MM.1S (cell line): ENCODE data around the gene RBBP8.

ENCODE experiments used
- DNase-seq: peaks from one replicate; pipeline ENCODE4 v3.0.0-alpha.2; 2015
- H2AFZ ChIP-seq: fragments of 300-600 bp; sonication (generic); 2 replicates; pipeline ENCODE4 v1.6.0; 2016; ENCODE audit warnings: antibody characterized with exemption, low read length
- H3F3A ChIP-seq: fragments of 300-600 bp; sonication (generic); 2 replicates; pipeline ENCODE4 v1.6.1; 2016; ENCODE audit warnings: mild to moderate bottlenecking, antibody characterized with exemption, low read length, moderate library complexity, mixed read lengths; ENCODE audit not compliant: insufficient read depth
- H3K27ac ChIP-seq: fragments of 300-600 bp; sonication (generic); 2 replicates; pipeline ENCODE4 v1.5.1; 2016; ENCODE audit warnings: mild to moderate bottlenecking, low read length
- H3K27me3 ChIP-seq: fragments of 300-600 bp; sonication (generic); replicated peaks from 2 replicates; pipeline ENCODE4 v1.6.0; 2016; ENCODE audit warnings: low read length; ENCODE audit not compliant: insufficient read depth
- H3K36me3 ChIP-seq: fragments of 300-600 bp; sonication (generic); replicated peaks from 2 replicates; pipeline ENCODE4 v1.6.1; 2016; ENCODE audit warnings: mild to moderate bottlenecking, low read length, mixed read lengths; ENCODE audit not compliant: insufficient read depth
- H3K4me1 ChIP-seq: fragments of 300-600 bp; sonication (generic); 2 replicates; pipeline ENCODE4 v1.6.1; 2016; ENCODE audit warnings: low read length, mixed read lengths
- H3K4me2 ChIP-seq: fragments of 300-600 bp; sonication (generic); 2 replicates; pipeline ENCODE4 v1.6.0; 2016; ENCODE audit warnings: low read depth, low read length
- H3K4me3 ChIP-seq: fragments of 300-600 bp; sonication (generic); 2 replicates; pipeline ENCODE4 v1.5.1; 2016; ENCODE audit warnings: low read length, mixed read lengths
- H3K79me2 ChIP-seq: fragments of 300-600 bp; sonication (generic); 2 replicates; pipeline ENCODE4 v1.6.1; 2016; ENCODE audit warnings: mixed run types, low read length, mixed read lengths
- H3K9ac ChIP-seq: fragments of 300-600 bp; sonication (generic); 2 replicates; pipeline ENCODE4 v1.6.1; 2016; ENCODE audit warnings: low read length, mixed read lengths
- H3K9me2 ChIP-seq: fragments of 300-600 bp; sonication (generic); replicated peaks from 2 replicates; pipeline ENCODE4 v1.6.1; 2016; ENCODE audit warnings: mild to moderate bottlenecking, low read length, mixed read lengths; ENCODE audit not compliant: insufficient read depth
- H3K9me3 ChIP-seq: fragments of 300-600 bp; sonication (generic); replicated peaks from 2 replicates; pipeline ENCODE4 v1.6.1; 2016; ENCODE audit warnings: mild to moderate bottlenecking, low read length, mixed read lengths; ENCODE audit not compliant: insufficient read depth
- H4K20me1 ChIP-seq: fragments of 300-600 bp; sonication (generic); 2 replicates; pipeline ENCODE4 v1.6.1; 2016; ENCODE audit warnings: mild to moderate bottlenecking, low read length, moderate library complexity, mixed read lengths; ENCODE audit not compliant: insufficient read depth
- CTCF ChIP-seq: fragments of 300-600 bp; sonication (generic); IDR thresholded peaks from 2 replicates; pipeline ENCODE4 v1.5.1; 2016; ENCODE audit warnings: antibody characterized with exemption, low read length, mixed read lengths
- EZH2 ChIP-seq: fragments of 300-600 bp; sonication (generic); optimal IDR thresholded peaks from 2 replicates; pipeline ENCODE3; 2017; ENCODE audit warnings: low read depth, mild to moderate bottlenecking, antibody characterized with exemption, low read length, mixed read lengths
- EZH2phosphoT487 ChIP-seq: fragments of 300-600 bp; sonication (generic); IDR thresholded peaks from 2 replicates; pipeline ENCODE4 v1.6.1; 2018; ENCODE audit warnings: antibody characterized with exemption, low read length

RBBP8 gene

GRCh38 chr18:22933966-22934423 lies 867 bp downstream of the RBBP8 start:
- Histone ChIP-seq H3K9ac (peak overlapping the region; percentile 97), H4K20me1 (no peaks in the 10 kb centered on the region), H3K4me1 (peaks cover 16% of the 10 kb centered on the region), H3K79me2 (peaks cover 44% of the 10 kb centered on the region), H3K27ac (peak overlapping the region; percentile 93), H3F3A (peaks cover 13% of the 10 kb centered on the region), H3K9me2 (no peaks in the 10 kb centered on the region), H3K36me3 (peaks cover 5% of the 10 kb centered on the region; the same call in 1 of the 2 replicates), H3K9me3 (no peaks in the 10 kb centered on the region), H3K4me2 (peak overlapping the region; percentile 93), H3K27me3 (no peaks in the 10 kb centered on the region), H3K4me3 (peak overlapping the region; percentile 84), H2AFZ (peak overlapping the region; percentile 76)
- TF ChIP-seq CTCF (no peak), EZH2phosphoT487 (no peak)
- no peak for DNase-seq

GRCh38 chr18:22934789-22935188 lies 1.7 kb downstream of the RBBP8 start:
- no peaks in the 10 kb centered on the region for H3K9me3 ChIP-seq
- peak overlapping the region; percentile 84 for H3K4me3 ChIP-seq
- H3K9me2 ChIP-seq, result no peaks in the 10 kb centered on the region
- peaks cover 5% of the 10 kb centered on the region; the same call in 1 of the 2 replicates for H3K36me3 ChIP-seq
- peak overlapping the region; percentile 29; the same call in 1 of the 2 replicates for H3K27ac ChIP-seq
- peaks cover 49% of the 10 kb centered on the region for H3K79me2 ChIP-seq
- no peaks in the 10 kb centered on the region for H3K27me3 ChIP-seq
- H2AFZ ChIP-seq, result no peak overlapping the region
- no peak for TF ChIP-seq CTCF
- H4K20me1 ChIP-seq, result no peaks in the 10 kb centered on the region
- H3K4me2 ChIP-seq, result peak overlapping the region; percentile 93
- peak; percentile 15 for DNase-seq
- H3F3A ChIP-seq, result peaks cover 10% of the 10 kb centered on the region
- peak overlapping the region; percentile 97; the same call in 1 of the 2 replicates for H3K9ac ChIP-seq
- peaks cover 12% of the 10 kb centered on the region for H3K4me1 ChIP-seq

- Histone ChIP-seq H3K27me3 (no peaks in the 10 kb centered on the region), H2AFZ (no peak overlapping the region), H4K20me1 (no peaks in the 10 kb centered on the region), H3K9ac (peak overlapping the region; percentile 40; the same call in 1 of the 2 replicates), H3K4me1 (peaks cover 7% of the 10 kb centered on the region; the same call in 1 of the 2 replicates), H3F3A (peaks cover 8% of the 10 kb centered on the region), H3K27ac (peak overlapping the region; percentile 29; the same call in 1 of the 2 replicates), H3K4me3 (peak overlapping the region; percentile 48), H3K9me2 (no peaks in the 10 kb centered on the region), H3K79me2 (peaks cover 51% of the 10 kb centered on the region), H3K36me3 (peaks cover 5% of the 10 kb centered on the region; the same call in 1 of the 2 replicates), H3K9me3 (no peaks in the 10 kb centered on the region), H3K4me2 (peak overlapping the region; percentile 71)
- no peak for DNase-seq
- TF ChIP-seq EZH2phosphoT487, result no peak
- TF ChIP-seq EZH2, result no peak
- TF ChIP-seq CTCF, result no peak
Observed at GRCh38 chr18:22935431-22935830, 2.3 kb downstream of the RBBP8 start.
